HG02885 (cell line): Measurements from ENCODE around the gene TUBA4B.
"Not testable (repeated sequence)": the region's sequence is repeated elsewhere in the genome, so short reads cannot be mapped to it uniquely, and the experiment has no call there.

Experiments
- ATAC-seq: cut with Tn5 transposase; IDR thresholded peaks from one replicate; pipeline ENCODE4 v1.9.1; 2021; ENCODE audit warnings: mild to moderate bottlenecking; ENCODE audit not compliant: unreplicated experiment, poor library complexity

The TUBA4B gene

GRCh38 chr2:219246559-219246958 is 6.5 kb upstream of the TUBA4B start:
- ATAC-seq: no peak

DNA sequence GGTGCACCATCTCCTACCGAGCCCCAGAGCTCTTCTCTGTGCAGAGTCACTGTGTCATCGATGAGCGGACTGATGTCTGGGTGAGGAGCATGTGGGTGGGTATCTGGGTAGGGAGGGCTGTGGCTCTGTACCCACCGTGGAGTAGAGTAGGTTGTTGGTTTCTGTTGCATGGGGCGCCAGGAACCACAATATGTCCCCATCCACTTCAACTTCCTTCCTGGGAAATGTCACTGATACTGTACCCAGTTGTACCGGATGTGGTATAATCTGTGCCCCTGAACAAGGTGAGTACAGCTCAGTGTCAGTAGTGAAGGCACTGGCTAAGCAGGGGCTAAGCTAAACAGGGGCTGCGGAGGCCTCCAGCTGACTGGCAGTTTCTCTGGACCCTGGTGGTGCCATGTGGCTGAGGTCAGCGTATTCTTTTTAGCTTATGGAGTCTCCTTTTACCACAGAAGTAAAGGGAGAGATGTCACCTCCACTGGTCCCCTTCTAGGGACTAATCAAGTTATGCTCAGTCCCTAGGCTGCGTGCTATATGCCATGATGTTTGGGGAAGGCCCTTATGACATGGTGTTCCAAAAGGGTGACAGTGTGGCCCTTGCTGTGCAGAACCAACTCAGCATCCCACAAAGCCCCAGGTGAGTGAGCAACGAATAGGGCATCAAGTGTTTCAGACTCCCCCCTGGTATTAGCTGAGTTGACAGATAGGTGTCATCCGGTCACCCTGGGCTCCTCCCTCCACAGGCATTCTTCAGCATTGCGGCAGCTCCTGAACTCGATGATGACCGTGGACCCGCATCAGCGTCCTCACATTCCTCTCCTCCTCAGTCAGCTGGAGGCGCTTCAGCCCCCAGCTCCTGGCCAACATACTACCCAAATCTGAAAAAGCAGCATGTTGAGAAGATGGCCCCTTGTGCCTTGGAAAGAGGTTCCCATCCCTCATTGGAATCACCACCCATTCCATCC is 5.1 kb upstream of the TUBA4B start:
- ATAC-seq: no peak

- ATAC-seq: no peak
Observed at GRCh38 chr2:219248845-219249202, 4.2 kb upstream of the TUBA4B start.

DNA sequence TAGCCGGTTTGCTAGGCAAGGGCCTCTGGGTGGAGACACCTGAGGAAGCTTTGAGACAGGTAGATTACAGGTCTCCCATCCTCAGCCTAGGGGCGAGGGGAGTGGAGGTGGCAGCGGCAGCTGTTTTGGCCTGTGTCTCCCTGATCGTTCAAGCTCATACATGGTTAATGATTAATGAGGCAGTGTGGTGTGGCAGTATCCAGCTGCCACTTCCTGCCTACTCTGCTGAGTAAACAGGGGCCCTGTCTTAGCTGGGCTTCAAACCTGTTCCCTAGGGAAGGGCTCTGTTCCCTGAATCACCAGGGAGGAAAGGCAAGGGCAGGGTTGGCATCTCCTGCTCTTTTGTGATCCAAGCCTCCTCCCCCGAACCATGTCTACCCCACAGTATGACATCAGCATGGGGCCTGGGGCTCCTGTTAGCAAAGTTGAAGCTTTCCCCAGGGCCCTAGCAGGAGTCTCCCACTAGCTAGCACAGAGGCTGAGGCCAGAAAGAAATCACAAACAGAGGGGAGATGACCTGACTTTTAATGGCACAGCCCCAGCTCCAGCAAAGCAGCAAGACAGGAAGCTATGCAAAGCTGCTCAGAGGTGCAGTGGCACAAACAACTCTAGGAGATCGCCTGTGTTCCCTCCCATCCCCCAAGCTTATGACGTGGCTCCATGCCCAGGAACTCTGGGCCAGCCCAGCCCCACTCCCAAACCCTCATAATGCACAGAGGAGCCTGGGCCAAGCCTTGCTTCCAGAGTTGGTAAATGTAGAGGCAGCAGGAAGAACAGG is 3.7 kb upstream of the TUBA4B start:
- no peak for ATAC-seq

DNA sequence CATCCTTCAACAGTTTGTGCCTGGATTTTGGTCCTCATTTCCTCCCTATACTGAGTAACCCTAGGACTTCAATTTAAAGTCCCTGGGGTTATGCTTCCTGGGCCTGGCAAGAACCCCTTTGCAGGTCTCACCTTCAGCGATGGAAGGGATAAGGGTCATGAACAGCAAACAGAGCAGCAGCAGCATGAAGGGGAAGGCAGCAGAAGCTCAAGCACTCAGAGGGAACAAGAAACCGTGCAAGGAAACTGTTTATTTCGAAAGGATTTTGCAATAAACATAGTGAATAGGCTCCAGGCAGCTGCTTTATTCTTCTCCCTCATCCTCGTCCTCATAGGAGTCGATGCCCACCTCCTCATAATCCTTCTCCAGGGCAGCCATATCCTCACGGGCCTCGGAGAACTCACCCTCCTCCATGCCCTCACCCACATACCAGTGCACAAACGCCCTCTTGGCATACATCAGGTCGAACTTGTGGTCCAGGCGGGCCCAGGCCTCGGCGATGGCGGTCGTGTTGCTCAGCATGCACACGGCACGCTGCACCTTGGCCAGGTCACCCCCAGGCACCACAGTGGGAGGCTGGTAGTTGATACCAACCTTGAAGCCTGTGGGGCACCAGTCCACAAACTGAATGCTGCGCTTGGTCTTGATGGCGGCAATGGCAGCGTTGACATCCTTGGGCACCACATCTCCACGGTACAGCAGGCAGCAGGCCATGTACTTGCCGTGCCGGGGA is 2.8 kb upstream of the TUBA4B start:
- ATAC-seq: no peak

GRCh38 chr2:219251656-219252055 is 1.4 kb upstream of the TUBA4B start:
- no peak for ATAC-seq

DNA sequence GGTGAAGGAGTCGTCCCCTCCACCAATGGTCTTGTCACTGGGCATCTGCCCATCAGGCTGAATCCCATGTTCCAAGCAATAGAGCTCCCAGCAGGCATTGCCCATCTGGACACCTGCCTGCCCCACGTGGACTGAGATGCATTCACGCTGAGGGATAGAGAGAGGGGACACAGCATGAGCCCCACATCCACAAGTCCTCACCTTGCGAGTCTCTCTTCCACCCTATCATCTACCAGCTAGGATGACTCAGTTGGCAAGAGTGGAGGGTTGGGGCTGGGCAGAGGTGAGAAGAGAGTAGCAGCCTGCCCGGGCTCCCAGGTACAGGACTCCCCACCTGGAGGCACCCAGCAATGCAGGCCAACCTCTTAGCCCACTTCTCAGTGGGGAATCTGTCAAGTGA is 959 bp upstream of the TUBA4B start:
- no peak for ATAC-seq

DNA sequence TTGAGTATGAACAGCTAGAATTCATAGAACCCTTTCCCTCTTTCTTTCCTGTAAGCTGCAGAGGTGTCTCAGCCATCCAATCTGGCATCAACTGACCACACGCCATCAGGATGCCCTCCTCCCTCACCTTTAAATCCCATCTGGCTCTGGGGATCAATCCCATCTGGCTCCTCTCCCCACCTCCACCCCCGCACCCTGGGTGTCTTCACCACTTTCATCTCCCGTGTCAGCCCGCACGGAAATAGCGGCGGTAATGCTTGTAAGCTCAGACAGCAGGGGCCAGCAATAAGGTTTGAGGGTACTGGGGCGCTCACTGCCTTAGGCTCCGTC is 508 bp upstream of the TUBA4B start:
- no peak for ATAC-seq

GRCh38 chr2:219253753-219254589 is 928 bp downstream of the TUBA4B start, which contains the start of gene TUBA4A:
TUBA4A (minus strand) TSS chr2:219253918; CDS start chr2:219253858, 60 bp downstream.
- peak; percentile 67 for ATAC-seq

GRCh38 chr2:219254590-219255201 is 1.7 kb downstream of the TUBA4B start:
- peak; percentile 28 for ATAC-seq

- ATAC-seq: not testable (repeated sequence)
Observed at GRCh38 chr2:219258942-219259341, 5.9 kb downstream of the TUBA4B start.

DNA sequence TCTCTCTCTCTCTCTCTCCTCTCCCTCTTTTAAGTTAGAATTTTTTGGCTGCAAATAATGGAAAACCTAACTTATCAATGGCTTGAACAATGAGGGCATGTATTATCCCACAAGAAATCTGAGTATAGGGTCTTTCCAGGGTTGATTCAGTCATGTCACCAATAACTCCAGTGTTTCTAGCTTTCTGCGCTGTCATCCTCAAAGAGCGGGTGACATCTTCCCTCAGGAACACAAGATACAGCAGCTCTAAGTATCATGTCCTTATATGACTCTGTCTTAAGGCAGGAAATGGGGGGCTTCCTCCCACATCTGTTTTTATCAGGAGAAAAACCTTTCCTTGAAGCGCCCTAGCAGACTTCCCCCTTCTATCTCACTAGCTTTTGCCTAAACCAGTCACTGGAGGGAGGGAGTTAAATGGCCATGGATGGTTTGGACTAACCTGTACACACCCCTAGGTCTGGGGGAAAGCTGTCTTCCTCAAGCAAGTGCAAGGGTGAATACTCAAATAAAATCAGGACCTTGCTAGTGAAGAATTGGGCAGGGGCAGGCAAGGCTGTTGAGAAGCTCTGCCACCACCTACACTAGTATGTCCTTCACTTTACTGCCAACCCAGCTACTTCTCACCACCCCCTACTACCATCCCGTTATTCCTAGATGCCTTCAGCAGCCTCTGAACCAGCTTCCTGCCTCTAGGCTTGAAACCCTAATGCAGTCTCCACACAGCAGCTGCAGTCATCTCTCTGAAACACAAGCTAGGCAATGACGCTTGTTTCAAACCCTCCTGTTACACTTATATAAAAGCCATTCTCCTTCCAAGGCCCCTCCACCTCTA is 8.2 kb downstream of the TUBA4B start:
- no peak for ATAC-seq

GRCh38 chr2:219266232-219266631 is 13.2 kb downstream of the TUBA4B start:
- ATAC-seq: no peak

- ATAC-seq: no peak
Observed at GRCh38 chr2:219266886-219267285, 13.8 kb downstream of the TUBA4B start.

GRCh38 chr2:219268294-219268693 is 15.3 kb downstream of the TUBA4B start:
- no peak for ATAC-seq

DNA sequence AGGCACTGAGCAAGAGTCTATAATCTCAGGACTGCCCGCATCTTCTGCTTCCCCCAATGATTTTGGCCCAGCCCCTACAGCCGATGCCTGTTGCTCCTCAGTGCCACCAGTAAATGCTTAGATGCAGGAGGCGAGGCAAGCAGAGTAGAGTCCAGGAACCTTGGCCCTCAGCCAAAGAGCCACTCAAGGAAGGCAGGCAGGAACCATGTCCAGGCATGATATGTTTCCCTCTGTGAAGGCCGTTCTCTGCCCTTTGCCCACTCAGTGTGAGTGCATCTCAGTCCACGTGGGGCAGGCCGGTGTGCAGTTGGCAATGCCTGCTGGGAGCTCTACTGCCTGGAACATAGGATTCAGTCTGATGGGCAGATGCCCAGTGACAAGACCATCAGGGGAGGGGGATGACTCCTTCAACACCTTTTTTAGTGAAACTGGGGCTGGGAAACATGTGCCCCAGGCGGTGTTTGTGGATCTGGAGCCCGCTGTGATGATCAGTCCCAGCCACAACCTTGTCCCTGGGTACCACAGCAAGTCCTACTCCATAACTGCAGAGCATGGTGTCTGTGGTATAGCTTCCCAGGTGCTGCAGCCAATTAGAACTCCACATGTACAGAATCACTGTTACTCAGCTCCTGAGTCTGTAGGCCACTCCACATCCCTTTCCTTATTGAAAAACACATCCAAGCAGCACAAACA is 16.5 kb downstream of the TUBA4B start:
- no peak for ATAC-seq

DNA sequence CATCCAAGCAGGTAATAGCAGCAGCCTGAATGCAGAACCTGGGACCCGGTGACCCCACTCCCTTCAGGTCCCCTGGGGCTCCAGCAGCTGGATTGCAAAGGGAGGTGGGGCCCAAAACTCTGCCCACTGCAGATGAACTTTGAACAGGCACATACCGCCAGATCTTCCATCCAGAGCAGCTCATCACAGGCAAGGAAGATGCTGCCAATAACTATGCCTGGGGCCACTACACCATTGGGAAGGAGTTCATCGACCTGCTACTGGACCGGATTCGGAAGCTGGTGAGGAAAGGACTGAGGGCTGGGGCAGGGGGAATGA is 17.0 kb downstream of the TUBA4B start:
- ATAC-seq: no peak

DNA sequence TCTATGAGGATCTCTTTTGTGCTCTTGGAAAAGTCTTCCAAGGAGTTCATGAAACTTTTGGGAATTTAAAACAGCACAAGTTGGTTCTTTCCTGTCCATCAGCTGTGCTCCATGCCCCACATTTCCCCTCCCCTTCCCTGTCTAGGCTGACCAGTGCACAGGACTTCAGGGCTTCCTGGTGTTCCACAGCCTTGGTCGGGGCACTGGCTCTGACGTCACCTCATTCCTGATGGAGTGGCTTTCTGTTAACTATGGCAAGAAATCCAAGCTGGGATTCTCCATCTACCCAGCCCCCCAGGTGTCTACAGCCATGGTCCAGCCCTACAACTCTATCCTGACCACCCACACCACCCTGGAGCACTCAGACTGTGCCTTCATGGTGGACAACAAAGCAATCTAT is 18.0 kb downstream of the TUBA4B start:
- ATAC-seq: no peak
